SJSA1 (cell line): Measurements from ENCODE around the gene DCP1A. TPM values are rescaled to one million over a fixed set of nuclear protein-coding genes. Genes with fewer than 3 reads are reported as not detected.

ENCODE experiments used
- DNase-seq, 2 experiments: peaks; one replicate each; pipeline ENCODE4 v3.0.0-alpha.2; 2015 to 2020; ENCODE audit warnings: low spot score in 2 of 2, low read depth in 1 of 2
- H3K27ac ChIP-seq: fragments of 250-450 bp; sonication (Bioruptor Pico); 2 replicates; pipeline ENCODE4 v1.5.1; 2020; ENCODE audit warnings: mild to moderate bottlenecking, moderate library complexity
- H3K27me3 ChIP-seq: fragments of 250-450 bp; sonication (Bioruptor Pico); replicated peaks from 2 replicates; pipeline ENCODE4 v1.5.1; 2020; ENCODE audit warnings: mild to moderate bottlenecking, moderate library complexity
- H3K36me3 ChIP-seq: fragments of 250-450 bp; sonication (Bioruptor Pico); 2 replicates; pipeline ENCODE4 v1.5.1; 2020; ENCODE audit warnings: mild to moderate bottlenecking
- H3K4me1 ChIP-seq: fragments of 250-450 bp; sonication (Bioruptor Pico); replicated peaks from 2 replicates; pipeline ENCODE4 v1.6.1; 2021; ENCODE audit warnings: mild to moderate bottlenecking
- H3K4me3 ChIP-seq: fragments of 250-450 bp; sonication (Bioruptor Pico); 2 replicates; pipeline ENCODE4 v1.5.1; 2020; ENCODE audit warnings: mild to moderate bottlenecking
- H3K9me3 ChIP-seq: fragments of 250-450 bp; sonication (Bioruptor Pico); replicated peaks from 2 replicates; pipeline ENCODE4 v1.5.1; 2020; ENCODE audit warnings: mild to moderate bottlenecking
- total RNA-seq: library from RNA; depleted of rRNA; stranded (reverse); fragments of >200 nt; shearing (Covaris generic); gene quantifications from 2 replicates; pipeline ENCODE4 v1.2.3, GENCODE V29; 2014; rRNA removed

Gene DCP1A
- total RNA-seq, 1 experiment from 2014 or later: 15.2 TPM

DNA sequence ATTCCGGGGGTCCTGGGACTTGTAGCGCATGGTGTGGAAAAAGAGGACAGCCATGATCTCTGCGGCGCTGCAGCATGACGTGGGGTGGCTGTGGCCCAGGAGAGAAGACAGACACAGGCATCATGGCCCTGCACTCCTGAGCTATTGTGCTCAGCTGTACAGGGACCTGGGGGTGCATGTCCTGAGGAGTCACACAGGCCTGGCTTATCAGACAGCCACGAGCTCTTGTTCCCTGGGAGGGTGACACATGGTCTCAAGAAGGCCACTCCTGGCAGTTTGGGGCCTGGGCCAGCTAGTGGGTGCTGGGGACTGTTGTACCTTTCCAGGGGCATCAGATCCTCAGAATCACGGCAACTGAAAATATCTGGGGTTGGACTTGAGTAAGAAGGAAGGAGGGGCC, 105.2 kb downstream of the DCP1A start:
- H3K4me1 ChIP-seq: peaks cover 54% of the 10 kb centered on the region
- no peaks in the 10 kb centered on the region for H3K9me3 ChIP-seq
- peaks cover 65% of the 10 kb centered on the region for H3K36me3 ChIP-seq
- no peak overlapping the region for H3K4me3 ChIP-seq
- DNase-seq: no peak
- H3K27me3 ChIP-seq: no peaks in the 10 kb centered on the region
- H3K27ac ChIP-seq: peak overlapping the region; percentile 54

DNA sequence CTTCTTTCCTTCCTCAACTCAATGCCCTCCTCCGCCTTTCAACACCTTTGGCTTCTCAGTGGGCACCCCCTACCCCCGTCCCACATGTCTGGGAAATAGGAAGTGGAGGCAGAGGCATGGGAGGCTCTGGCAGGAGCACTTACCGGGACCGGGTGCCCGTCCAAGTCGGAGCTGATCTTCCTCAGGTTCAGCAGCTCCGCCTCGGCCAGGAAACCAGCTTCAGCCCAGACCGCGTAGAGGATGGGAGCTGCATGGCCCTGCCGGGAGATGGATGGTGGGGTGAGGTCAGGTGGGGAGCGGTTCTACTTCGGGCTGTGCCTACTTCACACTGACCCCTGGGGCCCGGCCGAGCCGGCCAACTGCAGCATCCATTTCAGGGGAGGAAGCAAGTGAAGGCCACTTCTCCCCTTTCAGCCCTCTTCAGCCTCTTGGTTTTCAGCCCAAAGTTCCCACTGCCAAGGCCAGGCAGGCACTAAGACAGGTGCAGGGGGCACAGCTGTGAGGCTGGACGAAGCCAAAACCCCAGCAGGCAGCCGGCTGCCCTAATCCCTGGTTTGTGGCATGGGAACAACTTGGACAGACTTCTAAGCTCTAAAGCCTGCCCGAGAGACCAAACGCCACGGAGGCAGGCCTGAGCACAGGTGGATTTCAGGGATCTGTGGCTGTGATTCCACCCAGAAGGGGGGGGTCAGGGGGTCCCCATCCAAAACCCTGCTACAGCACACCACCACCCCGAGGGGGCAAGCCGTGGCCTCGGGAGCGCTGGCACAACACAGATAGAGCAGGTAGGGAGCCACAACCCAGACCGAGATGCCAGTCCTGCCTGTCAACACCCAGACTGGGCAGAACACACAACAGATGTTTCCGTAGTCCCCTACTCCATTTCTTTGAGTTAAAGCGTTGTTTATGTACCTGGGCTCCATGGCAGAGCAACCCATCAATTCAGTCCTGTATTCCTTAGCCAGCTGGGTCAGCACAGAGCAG, 106.1 kb downstream of the DCP1A start:
- Histone ChIP-seq H3K4me1 (peaks cover 63% of the 10 kb centered on the region), H3K4me3 (no peak overlapping the region), H3K36me3 (peaks cover 74% of the 10 kb centered on the region), H3K27me3 (no peaks in the 10 kb centered on the region), H3K27ac (no peak overlapping the region), H3K9me3 (no peaks in the 10 kb centered on the region)
- DNase-seq: no peak

DNA sequence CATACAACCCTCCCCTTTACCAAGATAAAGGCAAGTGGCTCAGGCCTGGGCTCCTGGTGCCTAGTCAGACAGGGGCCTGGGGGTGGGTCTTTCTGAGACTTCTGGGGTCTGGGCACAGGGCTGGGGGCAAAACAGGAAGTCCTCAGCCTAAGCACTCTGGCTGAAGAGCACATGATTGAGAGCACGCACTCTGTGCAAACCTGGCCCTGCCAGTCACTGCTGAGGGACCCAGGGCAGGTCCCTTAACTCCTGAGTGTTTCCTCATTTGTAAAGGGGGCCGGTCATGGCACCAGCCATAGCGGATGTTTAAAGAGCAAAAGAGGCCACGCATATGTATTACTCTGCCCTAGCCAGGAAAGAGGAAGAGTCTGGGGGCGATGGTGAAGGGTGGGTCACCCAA, 107.5 kb downstream of the DCP1A start:
- H3K4me1 ChIP-seq: peaks cover 71% of the 10 kb centered on the region
- H3K27me3 ChIP-seq: no peaks in the 10 kb centered on the region
- peaks cover 83% of the 10 kb centered on the region for H3K36me3 ChIP-seq
- no peak for DNase-seq
- no peaks in the 10 kb centered on the region for H3K9me3 ChIP-seq
- H3K27ac ChIP-seq: no peak overlapping the region
- no peak overlapping the region for H3K4me3 ChIP-seq

DNA sequence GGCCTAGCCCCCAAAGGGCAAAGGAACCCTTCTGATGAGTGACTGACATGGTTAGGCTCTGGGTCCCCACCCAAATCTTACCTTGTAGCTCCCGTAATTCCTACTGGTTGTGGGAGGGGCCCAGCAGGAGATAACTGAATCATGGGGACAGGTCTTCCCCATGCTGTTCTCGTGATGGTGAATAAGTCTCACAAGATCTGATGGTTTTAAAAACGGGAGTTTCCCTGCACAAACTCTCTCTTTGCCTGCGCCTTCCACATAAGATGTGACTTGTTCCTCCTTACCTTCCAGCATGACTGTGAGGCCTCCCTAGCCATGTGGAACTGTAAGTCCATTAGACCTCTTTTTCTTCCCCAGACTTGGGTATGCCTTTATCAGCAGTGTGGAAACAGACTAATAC, 108.5 kb downstream of the DCP1A start:
- H3K4me3 ChIP-seq: no peak overlapping the region
- no peaks in the 10 kb centered on the region for H3K9me3 ChIP-seq
- H3K4me1 ChIP-seq: peaks cover 65% of the 10 kb centered on the region
- H3K27me3 ChIP-seq: no peaks in the 10 kb centered on the region
- H3K36me3 ChIP-seq: peaks cover 87% of the 10 kb centered on the region
- no peak overlapping the region for H3K27ac ChIP-seq
- DNase-seq: no peak

DNA sequence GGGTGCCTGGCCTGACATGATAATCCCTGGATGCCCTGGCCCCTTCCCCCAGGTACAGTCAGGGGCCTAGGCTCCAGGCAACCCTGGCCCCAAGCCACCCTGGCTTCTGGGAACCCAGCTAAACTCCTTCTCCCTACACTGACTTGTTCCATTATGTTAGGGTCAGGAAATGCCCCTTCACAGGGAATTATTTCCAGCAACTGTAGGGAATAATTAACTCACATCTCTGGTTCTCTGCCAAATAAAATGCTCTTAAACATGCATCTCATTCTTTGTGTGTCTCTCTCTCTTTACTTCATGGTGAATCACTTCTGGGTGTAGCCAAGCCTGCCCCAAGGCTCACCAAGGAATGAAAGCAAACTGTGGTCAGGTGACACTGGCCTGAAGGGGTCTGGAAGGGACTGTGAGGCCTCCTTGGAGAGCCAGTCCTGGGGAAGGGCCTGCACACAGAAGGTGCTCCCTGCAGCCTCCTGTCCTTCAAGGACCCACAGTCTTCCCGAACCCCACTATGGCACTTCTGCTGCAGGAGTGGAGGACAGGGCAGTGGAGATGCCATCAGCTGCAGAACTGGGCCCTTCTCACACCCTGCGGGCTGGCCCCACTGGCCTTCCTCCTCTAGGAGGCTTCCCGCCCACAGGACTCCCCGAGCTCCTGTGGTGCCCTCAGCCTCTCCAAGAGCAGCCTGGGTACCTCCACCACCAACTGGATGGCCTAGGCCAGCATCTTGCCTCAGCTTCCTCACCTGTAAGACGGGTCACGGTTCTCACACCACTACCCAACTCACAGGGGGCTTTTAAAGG, 109.1 kb downstream of the DCP1A start:
- H3K9me3 ChIP-seq: no peaks in the 10 kb centered on the region
- no peak overlapping the region for H3K4me3 ChIP-seq
- peak overlapping the region; percentile 87 for H3K27ac ChIP-seq
- no peaks in the 10 kb centered on the region for H3K27me3 ChIP-seq
- peak; percentile 82 to 89 for DNase-seq
- H3K4me1 ChIP-seq: peaks cover 59% of the 10 kb centered on the region
- peaks cover 87% of the 10 kb centered on the region for H3K36me3 ChIP-seq

DNA sequence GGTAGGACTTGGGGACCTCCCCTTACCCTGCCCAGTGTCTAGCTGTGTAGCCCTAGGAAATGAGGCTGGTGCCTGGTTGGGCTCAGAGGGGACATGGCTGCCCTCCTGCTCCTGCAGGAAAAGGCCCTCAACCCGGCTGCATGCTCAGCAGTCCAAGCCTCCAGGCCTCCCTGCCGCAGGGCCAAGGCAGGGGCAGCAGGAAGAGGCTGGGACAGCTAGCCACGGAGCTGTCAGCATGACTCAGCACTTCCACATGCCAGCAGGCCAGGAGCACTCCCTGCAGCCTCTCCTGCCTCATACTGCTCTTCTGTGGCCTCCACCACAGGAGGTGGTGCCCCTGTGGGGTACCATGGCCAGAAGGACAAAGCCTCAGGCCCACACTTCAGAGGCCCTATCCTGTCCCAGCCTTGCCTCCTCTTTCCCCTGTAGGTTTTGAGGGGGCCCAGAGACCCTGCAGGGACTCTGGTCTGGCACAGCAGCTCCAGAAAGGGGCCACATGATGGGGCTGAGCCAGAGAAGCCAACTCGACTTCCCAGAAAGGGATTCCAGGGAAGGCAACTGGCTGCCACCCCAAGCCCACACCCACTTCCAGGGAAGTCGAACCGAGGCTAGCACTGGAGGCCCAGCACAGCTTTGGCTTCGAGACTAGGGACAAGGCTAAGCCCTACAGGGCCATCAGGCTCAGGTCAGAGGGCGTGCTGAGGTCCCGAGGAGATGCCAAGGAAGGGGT, 111.1 kb downstream of the DCP1A start:
- DNase-seq: peak; percentile 74 to 88
- Histone ChIP-seq H3K27me3 (no peaks in the 10 kb centered on the region), H3K27ac (peak overlapping the region; percentile 87), H3K4me1 (peaks cover 47% of the 10 kb centered on the region), H3K36me3 (peaks cover 91% of the 10 kb centered on the region), H3K4me3 (no peak overlapping the region), H3K9me3 (no peaks in the 10 kb centered on the region)

DNA sequence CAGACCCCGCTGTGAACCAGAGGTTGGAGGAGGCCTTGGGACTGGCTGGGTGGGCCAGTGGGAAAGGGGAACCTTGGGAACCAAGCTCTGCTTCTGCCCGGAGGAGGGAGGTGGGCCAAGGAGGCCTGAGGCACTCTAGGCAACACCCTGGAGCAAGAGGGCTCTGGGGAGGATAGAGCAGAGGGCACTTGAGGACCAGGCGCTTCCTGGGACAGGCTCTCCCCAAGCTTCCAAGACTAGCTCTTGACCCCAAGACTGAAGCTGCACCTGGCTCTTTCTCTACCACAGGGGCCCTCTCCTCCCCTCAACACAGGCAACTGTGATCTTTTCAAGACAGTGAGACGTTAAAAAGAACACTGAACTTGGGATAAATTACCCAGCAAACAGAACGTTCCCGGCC, 111.8 kb downstream of the DCP1A start:
- peaks cover 91% of the 10 kb centered on the region for H3K36me3 ChIP-seq

DNA sequence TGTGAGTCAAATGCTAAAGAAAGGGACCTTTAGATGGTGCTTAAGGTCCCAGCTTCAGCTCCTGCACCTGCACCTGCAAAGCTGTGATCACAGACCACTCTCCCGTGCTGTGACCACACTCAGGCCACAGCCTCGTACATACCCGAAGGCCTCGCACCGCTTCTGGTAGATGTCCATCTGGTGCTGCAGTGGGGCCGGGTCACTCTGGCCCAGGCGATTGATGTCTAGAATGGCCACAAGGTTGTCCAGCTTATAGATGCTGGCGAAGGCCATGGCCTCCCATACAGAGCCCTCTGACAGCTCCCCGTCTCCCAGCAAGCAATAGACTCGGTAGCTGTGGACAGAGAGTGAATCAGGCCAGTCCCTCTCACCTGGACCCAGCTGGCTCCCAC, 112.5 kb downstream of the DCP1A start:
- DNase-seq: no peak
- Histone ChIP-seq H3K4me1 (peaks cover 44% of the 10 kb centered on the region), H3K27ac (no peak overlapping the region), H3K9me3 (no peaks in the 10 kb centered on the region), H3K27me3 (no peaks in the 10 kb centered on the region), H3K36me3 (peaks cover 91% of the 10 kb centered on the region), H3K4me3 (no peak overlapping the region)

More for the DNA sequence above, 111.8 kb downstream of the DCP1A start:
- no peak for DNase-seq
- Histone ChIP-seq H3K9me3 (no peaks in the 10 kb centered on the region), H3K27me3 (no peaks in the 10 kb centered on the region), H3K4me1 (peaks cover 47% of the 10 kb centered on the region), H3K4me3 (no peak overlapping the region), H3K27ac (peak overlapping the region; percentile 87)

DNA sequence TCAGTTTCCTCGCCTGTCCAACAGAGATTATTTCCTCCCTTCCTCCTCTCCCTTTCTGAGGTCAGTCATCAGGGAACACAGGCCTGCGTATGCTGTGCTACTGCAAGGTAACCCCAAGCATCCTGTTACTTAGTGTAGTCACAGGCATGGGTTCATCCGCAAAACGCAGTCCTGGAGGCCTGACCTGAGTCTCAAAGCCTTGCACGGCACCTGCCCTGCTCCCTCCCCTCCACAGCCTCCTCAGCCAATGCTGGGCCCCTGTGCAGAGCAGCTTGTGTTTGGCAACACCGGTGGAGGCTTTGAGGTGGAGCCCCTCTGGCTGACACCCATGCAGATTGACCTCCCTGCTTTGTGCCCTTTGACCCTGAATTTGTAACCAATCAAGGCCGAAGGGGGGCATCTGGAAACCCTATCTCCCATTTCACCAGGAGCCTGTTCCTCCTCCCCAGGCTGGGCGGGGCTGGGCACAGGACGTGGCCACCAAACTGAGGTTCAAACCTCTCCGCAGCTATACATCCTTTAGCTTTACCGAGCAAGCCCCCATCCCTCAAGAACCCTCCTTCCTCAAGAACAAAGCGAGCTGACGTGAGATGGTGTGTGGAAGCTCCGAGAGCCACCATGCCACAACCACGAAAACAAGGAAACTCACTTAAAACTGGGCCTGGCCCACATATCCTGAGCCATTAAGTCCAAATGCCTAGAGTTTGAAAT, 113.1 kb downstream of the DCP1A start:
- H3K9me3 ChIP-seq: no peaks in the 10 kb centered on the region
- H3K36me3 ChIP-seq: peaks cover 91% of the 10 kb centered on the region
- H3K27me3 ChIP-seq: no peaks in the 10 kb centered on the region
- H3K4me3 ChIP-seq: no peak overlapping the region
- no peak overlapping the region for H3K27ac ChIP-seq
- DNase-seq: no peak
- peaks cover 38% of the 10 kb centered on the region for H3K4me1 ChIP-seq

Other genes with a start within 250 kb of the DCP1A start
- 12.9 and 18.0 TPM in 2 replicates for gene RFT1, start 217.1 kb downstream of the DCP1A start, total RNA-seq
- gene PRKCD, start 186.3 kb downstream of the DCP1A start, total RNA-seq: 0.03 and 1.00 TPM in 2 replicates
- gene TKT, start 91.5 kb downstream of the DCP1A start, total RNA-seq: 182 and 278 TPM in 2 replicates
- not detected in 2 replicates for gene CACNA1D, start 147.1 kb upstream of the DCP1A start, total RNA-seq